ENCODE results near the gene SIN3A.
"Not testable (repeated sequence)": the region's sequence is repeated elsewhere in the genome, so short reads cannot be mapped to it uniquely, and the experiment has no call there.

DNA sequence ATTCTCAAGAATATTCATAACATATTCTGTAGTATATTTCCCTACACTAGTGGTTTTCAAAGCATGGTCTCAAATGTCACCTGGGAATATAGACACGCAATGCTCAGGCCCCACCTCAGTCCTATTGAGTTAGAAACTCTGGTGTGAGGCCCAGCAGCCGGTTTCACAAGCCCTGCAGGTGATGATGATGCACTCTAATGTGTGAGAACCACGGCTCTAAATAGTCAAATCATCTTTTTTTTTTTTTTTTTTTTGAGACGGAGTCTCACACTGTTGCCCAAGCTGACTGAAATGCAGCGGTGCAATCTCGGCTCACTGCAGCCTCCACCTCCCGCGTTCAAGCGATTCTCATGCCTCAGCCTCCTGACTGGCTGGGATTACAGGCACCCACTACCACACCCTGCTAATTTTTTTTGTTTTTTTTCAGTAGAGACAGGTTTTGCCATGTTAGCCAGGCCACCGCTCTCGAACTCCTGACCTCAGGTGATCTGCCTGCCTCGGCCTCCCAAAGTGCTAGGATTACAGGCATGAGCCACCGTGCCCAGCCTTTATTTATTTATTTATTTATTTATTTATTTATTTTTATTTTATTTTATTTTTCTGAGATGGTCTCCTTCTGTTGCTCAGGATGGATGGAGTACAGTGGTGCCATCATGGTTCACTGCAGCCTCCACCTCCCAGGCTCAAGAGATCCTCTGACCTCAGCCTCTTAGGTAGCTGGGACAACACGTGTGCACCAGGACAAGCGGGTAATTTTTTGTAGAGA is 117.7 kb downstream of the SIN3A start:
- TF ChIP-seq, protein P1, sequence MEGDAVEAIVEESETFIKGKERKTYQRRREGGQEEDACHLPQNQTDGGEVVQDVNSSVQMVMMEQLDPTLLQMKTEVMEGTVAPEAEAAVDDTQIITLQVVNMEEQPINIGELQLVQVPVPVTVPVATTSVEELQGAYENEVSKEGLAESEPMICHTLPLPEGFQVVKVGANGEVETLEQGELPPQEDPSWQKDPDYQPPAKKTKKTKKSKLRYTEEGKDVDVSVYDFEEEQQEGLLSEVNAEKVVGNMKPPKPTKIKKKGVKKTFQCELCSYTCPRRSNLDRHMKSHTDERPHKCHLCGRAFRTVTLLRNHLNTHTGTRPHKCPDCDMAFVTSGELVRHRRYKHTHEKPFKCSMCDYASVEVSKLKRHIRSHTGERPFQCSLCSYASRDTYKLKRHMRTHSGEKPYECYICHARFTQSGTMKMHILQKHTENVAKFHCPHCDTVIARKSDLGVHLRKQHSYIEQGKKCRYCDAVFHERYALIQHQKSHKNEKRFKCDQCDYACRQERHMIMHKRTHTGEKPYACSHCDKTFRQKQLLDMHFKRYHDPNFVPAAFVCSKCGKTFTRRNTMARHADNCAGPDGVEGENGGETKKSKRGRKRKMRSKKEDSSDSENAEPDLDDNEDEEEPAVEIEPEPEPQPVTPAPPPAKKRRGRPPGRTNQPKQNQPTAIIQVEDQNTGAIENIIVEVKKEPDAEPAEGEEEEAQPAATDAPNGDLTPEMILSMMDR (conservative IDR thresholded peaks at IDR 0.05; ENCODE audit: low read length) = not testable (repeated sequence)
- not testable (repeated sequence) for TF ChIP-seq EZH2phosphoT487 (IDR thresholded peaks at IDR 0.05; ENCODE audit: borderline replicate concordance, low read depth, low read length)

Measured in OCI-LY7 (cell line).